H1 (cell line): ENCODE data around the gene PLGRKT. TPM values are rescaled to one million over a fixed set of nuclear protein-coding genes. Genes with fewer than 3 reads are reported as not detected.

Experiments
- CTCF ChIA-PET: fragments of 300-600 bp; sonication (Branson Sonifier 250); formaldehyde crosslinking; loops from one replicate; lab custom pipeline; 2021; ENCODE audit not compliant: partially characterized antibody; lab: Charles Lee
- POLR2A ChIA-PET: fragments of 300-600 bp; sonication (Branson Sonifier 250); formaldehyde crosslinking; loops from one replicate; lab custom pipeline; 2021; ENCODE audit warnings: inconsistent platforms; ENCODE audit not compliant: partially characterized antibody; lab: Charles Lee
- DNase-seq, 2 experiments: peaks; one replicate each; pipeline versions ENCODE4 v3.0.0 to v3.0.0-alpha.2; 2010 to 2022; ENCODE audit warnings: low spot score in 2 of 2, low read depth in 1 of 2, mixed read lengths in 1 of 2
- FAIRE-seq: peaks from 2 replicates; lab custom pipeline; 2011; peaks lifted over from hg19 to GRCh38; lab: Jason Lieb, UNC
- H2AFZ ChIP-seq: 2 replicates; pipeline ENCODE4 v1.8.1; 2012; ENCODE audit warnings: low read length, inconsistent platforms
- H2AK5ac ChIP-seq: 2 replicates; pipeline ENCODE4 v1.6.1; 2013; ENCODE audit warnings: low read depth, low read length
- H2BK120ac ChIP-seq: replicated peaks from 2 replicates; pipeline ENCODE3; 2013; ENCODE audit warnings: low read depth, low read length, inconsistent platforms
- H2BK12ac ChIP-seq: 2 replicates; pipeline ENCODE4 v1.6.1; 2013; ENCODE audit warnings: low read depth, low read length
- H2BK15ac ChIP-seq: 2 replicates; pipeline ENCODE4 v1.6.1; 2013; ENCODE audit warnings: low read length
- H2BK20ac ChIP-seq: 2 replicates; pipeline ENCODE4 v1.6.1; 2013; ENCODE audit warnings: low read length
- H2BK5ac ChIP-seq: 2 replicates; pipeline ENCODE4 v1.6.1; 2013; ENCODE audit warnings: low read depth, low read length
- H3K14ac ChIP-seq: 2 replicates; pipeline ENCODE4 v1.6.1; 2013; ENCODE audit warnings: inconsistent platforms; ENCODE audit not compliant: insufficient read length
- H3K18ac ChIP-seq: 2 replicates; pipeline ENCODE4 v1.6.1; 2013; ENCODE audit warnings: low read length; ENCODE audit errors: extremely low read depth
- H3K23ac ChIP-seq: 2 replicates; pipeline ENCODE4 v1.6.1; 2013; ENCODE audit warnings: inconsistent platforms; ENCODE audit not compliant: insufficient read length
- H3K23me2 ChIP-seq: 2 replicates; pipeline ENCODE4 v1.6.1; 2013; ENCODE audit warnings: low read depth, low read length
- H3K27ac ChIP-seq: 2 replicates; pipeline ENCODE4 v1.6.1; 2011; ENCODE audit warnings: low read depth, low read length, inconsistent platforms
- H3K27me3 ChIP-seq, 4 experiments: replicated peaks in 1 of 4; 1 replicate in 1 of 4; 2 replicates in 3 of 4; pipeline versions ENCODE4 v1.6.1 to v1.8.1; 2011 to 2013; ENCODE audit warnings: low read length in 3 of 4, mild to moderate bottlenecking in 3 of 4, inconsistent platforms in 2 of 4, mixed read lengths in 2 of 4, moderate library complexity in 1 of 4; ENCODE audit not compliant: control insufficient read depth in 3 of 4, insufficient read depth in 3 of 4; ENCODE audit errors: extremely low read depth in 1 of 4
- H3K36me3 ChIP-seq, 4 experiments: 2 replicates each; pipeline versions ENCODE4 v1.6.1 to v1.8.1; 2011 to 2013; ENCODE audit warnings: mild to moderate bottlenecking in 4 of 4, low read length in 3 of 4, moderate library complexity in 2 of 4, control low read depth in 1 of 4, inconsistent platforms in 1 of 4; ENCODE audit not compliant: insufficient read depth in 4 of 4, control insufficient read depth in 2 of 4
- H3K4ac ChIP-seq: replicated peaks from 2 replicates; pipeline ENCODE3; 2013; ENCODE audit warnings: low read length, low read depth, mixed read lengths, inconsistent platforms; ENCODE audit not compliant: insufficient read length
- H3K4me1 ChIP-seq, 4 experiments: replicated peaks in 1 of 4; 1 replicate in 1 of 4; 2 replicates in 3 of 4; pipeline versions ENCODE4 v1.6.1 to v1.8.1; 2011 to 2013; ENCODE audit warnings: low read length in 3 of 4, inconsistent platforms in 2 of 4, mixed read lengths in 1 of 4; ENCODE audit not compliant: insufficient read depth in 4 of 4, control insufficient read depth in 3 of 4
- H3K4me2 ChIP-seq, 2 experiments: 2 replicates each; pipeline versions ENCODE4 v1.6.1 to v1.8.1; 2011 to 2013; ENCODE audit warnings: low read depth in 2 of 2, low read length in 2 of 2, control low read depth in 1 of 2, inconsistent platforms in 1 of 2, mild to moderate bottlenecking in 1 of 2; ENCODE audit not compliant: insufficient read depth in 1 of 2
- H3K4me3 ChIP-seq, 4 experiments: fragments of 200-600, 300-600 bp in 1 of 4; sonication (generic), shearing (Covaris generic), sonication (Bioruptor Twin) in 1 of 4; 2 replicates each; pipeline versions ENCODE4 v1.5.1 to v1.8.1; 2011 to 2016; ENCODE audit warnings: low read length in 4 of 4, low read depth in 3 of 4, control low read depth in 2 of 4, inconsistent platforms in 2 of 4, mild to moderate bottlenecking in 2 of 4, mixed read lengths in 1 of 4, moderate library complexity in 1 of 4; ENCODE audit not compliant: insufficient read depth in 2 of 4; ENCODE audit errors: extremely low read depth in 1 of 4
- H3K56ac ChIP-seq: replicated peaks from 2 replicates; pipeline ENCODE3; 2013; ENCODE audit warnings: low read depth, mild to moderate bottlenecking, mixed read lengths, low read length, inconsistent platforms; ENCODE audit not compliant: insufficient read length
- H3K79me1 ChIP-seq: 2 replicates; pipeline ENCODE4 v1.6.1; 2013; ENCODE audit warnings: low read depth, low read length, control low read depth
- H3K79me2 ChIP-seq, 2 experiments: 2 replicates each; pipeline versions ENCODE4 v1.6.1 to v1.8.1; 2012 to 2013; ENCODE audit warnings: low read length in 2 of 2, mild to moderate bottlenecking in 2 of 2, inconsistent platforms in 1 of 2; ENCODE audit not compliant: insufficient read depth in 2 of 2, control insufficient read depth in 1 of 2
- H3K9ac ChIP-seq, 4 experiments: replicated peaks in 1 of 4; 1 replicate in 1 of 4; 2 replicates in 3 of 4; pipeline versions ENCODE4 v1.6.1 to v1.8.1; 2011 to 2013; ENCODE audit warnings: low read depth in 3 of 4, low read length in 3 of 4, control low read depth in 2 of 4, mild to moderate bottlenecking in 2 of 4, moderate library complexity in 2 of 4, inconsistent platforms in 1 of 4; ENCODE audit errors: extremely low read depth in 1 of 4
- H3K9me3 ChIP-seq, 2 experiments: 2 replicates each; pipeline versions ENCODE4 v1.6.1 to v1.8.1; 2012 to 2013; ENCODE audit warnings: mild to moderate bottlenecking in 2 of 2, moderate library complexity in 2 of 2, control low read depth in 1 of 2, inconsistent platforms in 1 of 2, low read depth in 1 of 2, low read length in 1 of 2, mixed read lengths in 1 of 2; ENCODE audit not compliant: insufficient read depth in 2 of 2
- H4K20me1 ChIP-seq, 2 experiments: replicated peaks in 1 of 2; 2 replicates each; pipeline versions ENCODE3 to v1.8.1; 2011 to 2013; ENCODE audit warnings: inconsistent platforms in 2 of 2, low read length in 2 of 2, mild to moderate bottlenecking in 1 of 2; ENCODE audit not compliant: insufficient read depth in 2 of 2, control insufficient read depth in 1 of 2
- H4K5ac ChIP-seq: 2 replicates; pipeline ENCODE4 v1.6.1; 2013; ENCODE audit warnings: low read length, low read depth, mixed read lengths, inconsistent platforms; ENCODE audit not compliant: insufficient read length
- H4K8ac ChIP-seq: 2 replicates; pipeline ENCODE4 v1.8.0; 2013; ENCODE audit warnings: mild to moderate bottlenecking, moderate library complexity, low read length, inconsistent platforms; ENCODE audit not compliant: insufficient read depth; ENCODE audit errors: extremely low read depth
- H4K91ac ChIP-seq: replicated peaks from 2 replicates; pipeline ENCODE3; 2013; ENCODE audit warnings: low read length, mixed read lengths, inconsistent platforms; ENCODE audit not compliant: insufficient read length
- ATF2 ChIP-seq: IDR thresholded peaks from 2 replicates; pipeline ENCODE4 v1.6.1; 2012; ENCODE audit warnings: low read length, inconsistent platforms
- BRCA1 ChIP-seq: IDR thresholded peaks from 2 replicates; pipeline ENCODE4 v1.6.1; 2012; ENCODE audit warnings: low read depth, low read length, improper control_type of control experiment
- CHD2 ChIP-seq: IDR thresholded peaks from 2 replicates; pipeline ENCODE4 v1.6.1; 2012; ENCODE audit warnings: low read length, improper control_type of control experiment
- CREB1 ChIP-seq: IDR thresholded peaks from 2 replicates; pipeline ENCODE4 v1.6.1; 2012; ENCODE audit warnings: inconsistent platforms
- HDAC6 ChIP-seq: IDR thresholded peaks from one replicate; pipeline ENCODE4 v1.7.1; 2012; ENCODE audit warnings: low read depth, mild to moderate bottlenecking, inconsistent platforms, low read length, moderate library complexity
- KDM1A ChIP-seq: fragments of 200-600, 300-600 bp; sonication (generic); IDR thresholded peaks from 2 replicates; pipeline ENCODE4 v1.7.1; 2016; ENCODE audit warnings: mild to moderate bottlenecking, low read length, borderline replicate concordance
- MAFK ChIP-seq: IDR thresholded peaks from 2 replicates; pipeline ENCODE4 v1.6.1; 2012; ENCODE audit warnings: low read depth, mild to moderate bottlenecking, improper control_type of control experiment, low read length
- SIRT6 ChIP-seq: IDR thresholded peaks from one replicate; pipeline ENCODE4 v1.7.1; 2012; ENCODE audit warnings: low read length, inconsistent platforms
- SIX5 ChIP-seq: IDR thresholded peaks from 2 replicates; pipeline ENCODE4 v1.6.1; 2011; ENCODE audit warnings: mild to moderate bottlenecking, low read depth, low read length
- TBP ChIP-seq: IDR thresholded peaks from 2 replicates; pipeline ENCODE4 v1.6.1; 2011; ENCODE audit warnings: low read depth, low read length, improper control_type of control experiment
- TCF12 ChIP-seq: IDR thresholded peaks from 2 replicates; pipeline ENCODE4 v1.6.1; 2011; ENCODE audit warnings: low read depth, mild to moderate bottlenecking, low read length
- USF2 ChIP-seq: IDR thresholded peaks from 2 replicates; pipeline ENCODE4 v1.6.1; 2011; ENCODE audit warnings: low read length, improper control_type of control experiment
- polyA plus RNA-seq, 7 experiments: library from polyadenylated mRNA; depleted of rRNA in 3 of 7; stranded (reverse) in 5 of 7; unstranded in 2 of 7; fragments of >200 nt in 5 of 7; fragments of 200-250 nt in 2 of 7; gene quantifications; 1 replicate in 5 of 7; 2 replicates in 1 of 7; 4 replicates in 1 of 7; pipeline versions ENCODE4 v1.2.1 to v1.2.3, GENCODE V29; 2011 to 2013; ENCODE audit warnings: missing spikeins in 2 of 7, mixed read lengths in 2 of 7
- total RNA-seq: library from RNA; stranded (reverse); fragmentation: NEBNext Ultra II Directional; extraction: Animal tissue kit (Norgen Biotek cat#: 25700); gene quantifications from 2 replicates; pipeline ENCODE4 v1.2.1, GENCODE V29; 2021

PLGRKT gene
- total and polyA plus RNA-seq, 2 of the 8 experiments (the other 6 are each of a cell fraction or from before 2014, with no cell fraction given), result 5.4 to 15.7 TPM

- Histone ChIP-seq H2BK12ac (no peak overlapping the region), H3K9me3 (no peaks in the 10 kb centered on the region), H2BK120ac (no peak overlapping the region), H4K91ac (no peak overlapping the region), H3K27me3 (no peaks in the 10 kb centered on the region), H3K56ac (no peak overlapping the region), H3K14ac (no peak overlapping the region), H3K79me1 (no peaks in the 10 kb centered on the region), H4K5ac (no peak overlapping the region), H3K4me2 (no peak overlapping the region), H3K4me1 (no peaks in the 10 kb centered on the region), H3K4me3 (no peak overlapping the region), H3K4ac (no peak overlapping the region), H2AK5ac (no peak overlapping the region), H3K18ac (no peak overlapping the region), H3K23ac (no peak overlapping the region), H2BK20ac (no peak overlapping the region), H3K36me3 (no peaks in the 10 kb centered on the region), H3K23me2 (no peaks in the 10 kb centered on the region), H2AFZ (no peak overlapping the region), H3K79me2 (no peaks in the 10 kb centered on the region), H2BK5ac (no peak overlapping the region), H2BK15ac (no peak overlapping the region), H4K20me1 (no peaks in the 10 kb centered on the region), H3K27ac (no peak overlapping the region), H4K8ac (no peak overlapping the region), H3K9ac (no peak overlapping the region)
- FAIRE-seq, result no peak
- ChIA-PET POLR2A (no interaction called here), CTCF (interaction anchor here (0.6 to 0.7 kb wide), 2 partner anchors 32 to 632 kb away, joined by 3 read pairs; no protein-coding TSS in a partner anchor)
- no peak for DNase-seq
- TF ChIP-seq SIRT6 (no peak), MAFK (no peak), SIX5 (no peak), TCF12 (no peak), ATF2 (no peak), USF2 (no peak), CHD2 (no peak), BRCA1 (no peak), TBP (no peak), KDM1A (no peak), CREB1 (no peak), HDAC6 (no peak)
Observed at GRCh38 chr9:5395428-5395827, 42.3 kb downstream of the PLGRKT start.
